Germinal center (tissue), 1 donor: Measurements from ENCODE around the gene G3BP1.
"Not testable (repeated sequence)": the region's sequence is repeated elsewhere in the genome, so short reads cannot be mapped to it uniquely, and the experiment has no call there.

Source experiments
- DNase-seq: peaks from one replicate; pipeline ENCODE4 v3.0.0; 2012; ENCODE audit warnings: mixed read lengths, low spot score

Gene G3BP1

GRCh38 chr5:151771259-151772028 lies at the start of gene G3BP1:
G3BP1 (plus strand) TSS chr5:151771954; CDS start chr5:151786621, 14,667 bp downstream.
- peak; percentile 98 for DNase-seq

GRCh38 chr5:151722546-151722945 lies 49.2 kb upstream of the G3BP1 start:
- DNase-seq: no peak

GRCh38 chr5:151724360-151724759 lies 47.4 kb upstream of the G3BP1 start:
- no peak for DNase-seq

- not testable (repeated sequence) for DNase-seq
Measured at GRCh38 chr5:151729597-151729996, 42.2 kb upstream of the G3BP1 start.

GRCh38 chr5:151730381-151730780 lies 41.4 kb upstream of the G3BP1 start:
- no peak for DNase-seq

DNA sequence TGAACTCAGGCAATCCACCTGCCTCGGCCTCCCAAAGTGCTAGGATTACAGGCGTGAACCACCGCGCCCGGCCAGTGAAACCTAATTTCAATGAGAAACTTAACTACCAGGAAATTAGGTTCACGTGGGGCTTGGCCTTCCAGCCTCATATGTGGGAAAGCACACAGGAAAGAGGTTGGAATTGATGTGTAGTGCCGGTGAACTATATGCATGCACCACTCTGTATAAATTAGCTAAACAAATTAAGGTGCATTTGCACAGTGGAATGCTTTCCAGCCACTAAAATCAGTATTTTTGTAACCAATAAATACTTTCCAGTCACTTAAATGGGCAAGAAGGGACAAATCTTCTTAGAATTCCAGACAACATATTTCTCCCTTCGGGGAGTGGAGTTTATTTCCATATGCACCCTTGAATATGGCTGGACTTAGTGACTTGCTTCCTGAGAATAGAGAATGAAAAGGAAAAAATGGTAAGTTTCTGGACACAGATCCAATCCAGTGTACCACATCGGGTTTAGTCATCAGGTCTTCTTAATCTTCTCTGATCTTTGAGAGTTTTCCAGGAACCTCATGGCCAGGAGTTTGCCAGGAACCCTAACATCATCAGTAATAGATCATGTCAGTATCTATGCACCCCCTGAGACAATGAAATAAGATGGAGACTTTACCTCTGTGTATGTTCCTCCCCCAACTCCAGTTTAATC lies 38.2 kb upstream of the G3BP1 start:
- DNase-seq: no peak

- no peak for DNase-seq
Measured at GRCh38 chr5:151734064-151734408, 37.7 kb upstream of the G3BP1 start.

DNA sequence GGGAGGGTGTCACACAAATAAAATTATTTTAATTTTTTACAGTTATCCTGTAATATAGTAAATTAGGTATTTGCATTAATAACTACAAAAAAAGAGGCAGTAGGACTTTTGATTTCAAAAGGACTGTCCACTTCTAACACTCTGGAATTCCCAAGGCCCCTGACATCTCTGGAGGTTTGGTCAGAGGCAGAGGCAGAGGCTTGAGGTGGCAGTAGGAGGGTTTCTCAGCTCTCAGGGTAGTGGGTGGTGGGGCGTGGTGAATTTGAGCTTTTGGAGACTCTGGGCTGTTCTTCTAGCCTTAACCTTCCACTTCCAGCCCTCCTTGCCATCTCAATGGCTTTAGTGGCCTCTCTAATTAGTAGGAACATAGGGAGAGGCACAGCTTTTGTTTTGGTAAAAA lies 36.1 kb upstream of the G3BP1 start:
- no peak for DNase-seq

DNA sequence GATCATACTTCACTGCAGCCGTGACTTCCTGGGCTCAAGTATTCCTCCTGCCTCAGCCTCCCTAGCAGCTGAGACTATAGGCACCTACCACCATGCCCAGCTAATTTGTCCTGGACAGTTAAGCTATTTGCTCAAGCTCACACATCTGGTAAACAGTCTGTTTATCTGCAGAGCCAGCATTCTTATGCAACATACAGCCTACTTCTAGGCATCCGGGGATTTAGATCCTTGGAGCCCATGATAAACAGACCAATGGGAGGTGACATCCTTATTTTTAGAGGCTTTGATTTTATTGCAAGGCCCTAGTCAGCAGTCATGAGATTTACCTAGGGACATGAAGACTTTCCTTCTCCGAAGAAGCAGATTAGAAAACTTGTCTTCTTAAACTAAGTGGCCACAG lies 34.3 kb upstream of the G3BP1 start:
- no peak for DNase-seq

GRCh38 chr5:151738125-151738848 lies 33.5 kb upstream of the G3BP1 start:
- no peak for DNase-seq

GRCh38 chr5:151739395-151739794 lies 32.4 kb upstream of the G3BP1 start:
- no peak for DNase-seq

- no peak for DNase-seq
Measured at GRCh38 chr5:151739939-151740335, 31.8 kb upstream of the G3BP1 start.

- peak; percentile 79 for DNase-seq
Measured at GRCh38 chr5:151740336-151740942, 31.3 kb upstream of the G3BP1 start.

DNA sequence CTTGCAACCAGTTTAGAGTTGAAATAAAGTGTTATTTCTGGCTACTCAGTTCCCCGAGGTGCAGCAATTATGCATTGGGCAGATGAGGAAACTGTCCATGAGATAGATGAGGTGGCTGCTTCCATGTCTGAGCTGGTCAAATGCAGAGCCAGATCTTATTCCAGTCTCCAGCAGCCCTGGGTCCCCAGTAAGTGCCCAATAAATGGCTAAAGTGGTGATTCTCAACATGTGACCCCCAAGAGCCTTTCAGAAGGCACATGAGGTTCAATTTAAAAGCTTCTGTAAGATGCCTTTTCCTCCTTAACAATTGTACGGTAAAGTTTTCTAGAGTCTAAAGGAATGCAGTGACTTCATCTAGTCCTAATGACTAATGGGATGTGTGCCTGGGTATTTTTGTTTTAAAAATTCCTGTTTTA lies 30.8 kb upstream of the G3BP1 start:
- no peak for DNase-seq

DNA sequence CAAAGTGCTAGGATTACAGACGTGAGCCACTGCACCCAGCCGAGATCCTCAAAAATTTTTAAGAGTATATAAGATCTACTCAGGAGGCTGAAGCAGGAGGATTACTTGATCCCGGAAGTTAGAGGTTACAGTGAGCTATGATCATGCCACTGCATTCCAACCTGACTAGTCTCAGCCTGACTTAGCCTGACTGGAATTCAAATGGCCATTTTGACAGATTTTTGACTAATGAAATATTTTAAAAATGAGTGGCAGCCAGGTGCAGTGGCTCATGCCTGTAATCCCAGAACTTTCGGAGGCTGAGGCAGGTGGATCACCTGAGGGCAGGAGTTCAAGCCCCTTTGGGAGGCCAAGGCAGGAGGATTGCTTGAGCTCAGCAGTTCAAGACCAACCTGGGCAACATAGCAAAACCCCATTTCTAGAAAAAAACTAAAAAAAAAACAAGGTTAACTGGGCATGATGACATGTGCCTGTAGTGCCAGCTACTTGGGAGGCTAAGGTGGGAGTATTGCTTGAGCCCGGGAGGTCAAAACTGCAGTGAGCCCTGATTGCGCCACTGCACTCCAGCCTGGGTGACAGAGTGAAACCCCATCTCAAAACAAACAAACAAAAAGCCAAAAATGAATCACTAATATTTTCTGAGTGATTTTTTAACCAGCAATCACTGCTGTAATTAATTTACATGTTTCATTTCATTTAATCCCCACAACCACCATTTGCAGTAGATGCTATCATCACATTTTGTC lies 29.9 kb upstream of the G3BP1 start:
- no peak for DNase-seq

GRCh38 chr5:151742870-151743294 lies 28.9 kb upstream of the G3BP1 start:
- no peak for DNase-seq

- DNase-seq: no peak
Measured at GRCh38 chr5:151743530-151743929, 28.2 kb upstream of the G3BP1 start.

- DNase-seq: no peak
Measured at GRCh38 chr5:151745071-151745705, 26.6 kb upstream of the G3BP1 start.

DNA sequence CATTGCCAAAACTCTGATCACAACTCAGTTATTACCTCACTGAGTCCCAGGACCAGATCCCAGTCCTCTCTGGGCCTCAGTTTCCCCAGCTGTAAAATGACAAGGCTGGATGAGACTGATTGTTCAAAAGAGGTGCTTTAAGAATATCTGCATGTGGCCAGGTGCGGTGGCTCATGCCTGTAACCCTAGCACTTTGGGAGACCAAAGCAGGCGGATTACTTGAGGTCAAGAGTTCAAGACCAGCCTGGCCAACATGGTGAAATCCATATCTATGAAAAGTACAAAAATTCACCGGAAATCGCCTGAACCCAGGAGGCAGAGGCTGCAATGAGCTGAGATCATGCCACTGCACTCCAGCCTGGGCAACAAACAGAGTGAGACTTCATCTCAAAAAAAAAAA lies 21.6 kb upstream of the G3BP1 start:
- DNase-seq: no peak

DNA sequence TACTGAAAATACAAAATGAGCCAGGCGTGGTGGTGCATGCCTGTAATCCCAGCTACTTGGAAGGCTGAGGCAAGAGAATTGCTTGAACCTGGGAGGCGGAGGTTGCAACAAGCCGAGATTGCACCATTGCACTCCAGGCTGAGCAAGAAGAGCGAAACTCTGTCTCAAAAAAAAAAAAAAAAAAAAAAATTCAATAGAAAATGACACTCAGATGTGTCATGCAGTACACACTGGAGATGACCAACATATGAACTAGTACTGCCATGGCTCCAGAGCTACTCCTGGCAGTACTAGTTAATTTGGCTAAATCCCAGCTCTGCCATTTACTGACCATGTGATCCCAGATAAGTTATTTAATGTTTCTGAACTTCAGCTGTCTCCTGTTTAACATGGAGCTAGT lies 20.7 kb upstream of the G3BP1 start:
- DNase-seq: no peak

DNA sequence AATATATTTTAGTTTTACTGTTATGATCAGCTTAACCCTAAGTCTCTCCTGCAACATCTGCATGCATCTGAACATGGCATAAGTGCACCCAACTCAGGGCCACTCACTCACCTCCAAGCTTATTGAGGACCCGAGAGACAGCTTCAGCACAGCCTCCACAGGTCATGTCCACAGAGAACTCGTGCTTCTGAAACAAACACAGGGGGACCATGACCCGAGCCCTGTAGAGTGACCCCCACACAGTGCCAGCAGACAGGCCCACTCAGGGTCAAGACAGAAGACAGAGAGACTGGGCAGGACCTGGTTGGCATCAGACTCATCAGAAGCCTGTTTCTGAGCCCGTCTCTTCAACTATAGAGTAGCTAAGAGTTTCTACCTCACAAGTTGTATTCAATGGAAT lies 20.2 kb upstream of the G3BP1 start:
- DNase-seq: no peak
